RWPE2 (cell line): Measurements from ENCODE around the gene PITX3.

ENCODE experiments used
- ATAC-seq: fragments of 200-7000 bp; cut with Tn5 transposase; 3 replicates; pipeline ENCODE4 v1.9.1; 2021; ENCODE audit warnings: low read depth
- DNase-seq: peaks from one replicate; pipeline ENCODE4 v3.0.0-alpha.2; 2020; ENCODE audit warnings: low spot score
- H3K27ac ChIP-seq: fragments of 450-650 bp; 2 replicates; pipeline ENCODE4 v1.5.1; 2017; ENCODE audit warnings: mild to moderate bottlenecking; ENCODE audit not compliant: poor library complexity, severe bottlenecking
- H3K27me3 ChIP-seq: fragments of 250-450 bp; sonication (Bioruptor Pico); 2 replicates; pipeline ENCODE4 v1.5.1; 2021; ENCODE audit warnings: mild to moderate bottlenecking, moderate library complexity; ENCODE audit not compliant: insufficient read depth, poor library complexity, severe bottlenecking
- H3K36me3 ChIP-seq: fragments of 250-450 bp; sonication (Bioruptor Pico); 2 replicates; pipeline ENCODE4 v1.5.1; 2020; ENCODE audit warnings: low read depth, mild to moderate bottlenecking, moderate library complexity
- H3K4me1 ChIP-seq: fragments of 250-450 bp; sonication (Bioruptor Pico); 2 replicates; pipeline ENCODE4 v1.5.1; 2021; ENCODE audit warnings: mild to moderate bottlenecking, moderate library complexity; ENCODE audit not compliant: insufficient read depth, poor library complexity, severe bottlenecking
- H3K4me3 ChIP-seq: fragments of 250-450 bp; sonication (Bioruptor Pico); 2 replicates; pipeline ENCODE4 v1.5.1; 2021; ENCODE audit warnings: mild to moderate bottlenecking, moderate library complexity; ENCODE audit not compliant: severe bottlenecking
- H3K9me3 ChIP-seq: fragments of 250-450 bp; sonication (Bioruptor Pico); 2 replicates; pipeline ENCODE4 v1.5.1; 2021; ENCODE audit warnings: mild to moderate bottlenecking, moderate library complexity; ENCODE audit not compliant: severe bottlenecking
- CTCF ChIP-seq: fragments of 450-650 bp; IDR thresholded peaks from one replicate; pipeline ENCODE4 v1.5.1; 2017; ENCODE audit warnings: mild to moderate bottlenecking, moderate library complexity; ENCODE audit not compliant: poor library complexity, severe bottlenecking

PITX3 gene

DNA sequence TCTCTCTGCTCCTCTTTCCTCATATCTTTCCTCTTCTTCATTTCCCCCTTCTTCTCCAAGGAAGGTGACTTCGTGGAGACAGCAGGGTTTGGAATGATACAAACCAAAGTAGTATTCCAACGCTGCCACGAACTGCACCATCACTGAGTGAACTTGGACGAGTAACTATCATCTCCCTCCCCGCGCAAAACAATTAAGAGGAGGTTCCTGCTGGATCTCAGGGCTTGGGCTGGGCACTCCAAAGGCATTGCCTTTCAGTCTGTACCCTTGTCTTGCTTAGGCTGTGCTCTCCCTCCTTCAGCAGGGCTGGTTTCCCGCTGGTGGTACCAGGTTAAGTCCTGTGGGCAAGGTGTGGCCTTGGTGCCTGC lies 790 bp upstream of the PITX3 start:
- DNase-seq: no peak
- Histone ChIP-seq H3K9me3 (no peaks in the 10 kb centered on the region), H3K36me3 (peaks cover 1% of the 10 kb centered on the region), H3K4me3 (peak overlapping the region; percentile 35), H3K27ac (no peak overlapping the region), H3K27me3 (peaks cover 8% of the 10 kb centered on the region), H3K4me1 (peaks cover 16% of the 10 kb centered on the region)
- no peak for TF ChIP-seq CTCF
- no peak for ATAC-seq

DNA sequence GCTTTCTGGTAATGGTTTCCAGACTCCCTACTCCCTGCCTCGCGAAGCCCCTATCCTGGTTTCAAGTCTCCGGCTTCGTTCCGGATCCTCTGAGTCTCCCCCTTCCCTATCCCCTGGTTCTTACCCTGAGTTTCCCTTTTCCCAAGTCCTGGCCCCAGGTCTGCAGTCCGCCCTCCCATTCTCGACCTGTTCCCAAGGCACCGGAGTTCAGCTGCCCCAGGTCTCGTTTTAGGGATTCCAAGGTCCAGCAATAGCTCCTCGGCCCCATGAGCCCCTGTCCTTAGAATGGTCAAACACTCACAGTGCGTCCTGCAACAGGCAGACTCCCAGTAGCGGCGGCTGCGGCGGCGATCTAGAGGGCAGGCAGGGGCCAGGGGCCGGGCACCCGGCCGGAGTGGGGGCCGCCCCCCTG lies 274 bp downstream of the PITX3 start:
- Histone ChIP-seq H3K4me3 (peak overlapping the region; percentile 35), H3K36me3 (no peaks in the 10 kb centered on the region), H3K9me3 (no peaks in the 10 kb centered on the region), H3K27me3 (peaks cover 8% of the 10 kb centered on the region), H3K4me1 (peaks cover 9% of the 10 kb centered on the region), H3K27ac (no peak overlapping the region)
- no peak for DNase-seq
- TF ChIP-seq CTCF: no peak
- no peak for ATAC-seq

DNA sequence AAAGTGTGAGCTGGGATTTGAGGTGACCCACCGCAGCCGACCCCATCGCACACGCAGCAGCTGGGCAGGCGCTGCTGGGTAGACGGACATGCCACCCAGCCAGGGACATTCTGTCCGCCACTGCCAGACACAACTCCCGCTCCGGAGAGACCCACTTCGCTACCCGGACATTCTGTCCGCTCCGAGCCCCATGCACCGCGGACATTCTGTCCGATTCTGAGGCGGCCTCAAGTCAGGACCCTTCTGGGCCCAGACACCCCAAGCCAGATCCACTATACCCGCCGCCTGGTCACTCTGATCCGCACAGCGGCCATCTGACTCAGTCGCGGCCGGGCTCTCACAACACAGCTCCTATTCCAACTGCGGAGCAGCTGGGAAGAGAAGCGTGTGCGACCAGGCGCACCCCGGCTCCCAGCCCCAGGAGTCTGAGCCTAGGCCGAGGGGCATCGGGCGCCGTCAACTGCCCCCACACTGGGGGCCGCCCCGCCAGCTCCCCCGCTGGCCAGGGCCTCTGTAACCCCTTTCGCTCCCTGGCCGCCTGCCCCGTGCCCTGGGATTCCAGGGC lies 763 bp downstream of the PITX3 start:
- no peak for ATAC-seq
- Histone ChIP-seq H3K4me1 (peaks cover 11% of the 10 kb centered on the region), H3K36me3 (no peaks in the 10 kb centered on the region), H3K27me3 (peaks cover 8% of the 10 kb centered on the region), H3K27ac (no peak overlapping the region), H3K4me3 (no peak overlapping the region), H3K9me3 (no peaks in the 10 kb centered on the region)
- no peak for TF ChIP-seq CTCF
- DNase-seq: no peak

DNA sequence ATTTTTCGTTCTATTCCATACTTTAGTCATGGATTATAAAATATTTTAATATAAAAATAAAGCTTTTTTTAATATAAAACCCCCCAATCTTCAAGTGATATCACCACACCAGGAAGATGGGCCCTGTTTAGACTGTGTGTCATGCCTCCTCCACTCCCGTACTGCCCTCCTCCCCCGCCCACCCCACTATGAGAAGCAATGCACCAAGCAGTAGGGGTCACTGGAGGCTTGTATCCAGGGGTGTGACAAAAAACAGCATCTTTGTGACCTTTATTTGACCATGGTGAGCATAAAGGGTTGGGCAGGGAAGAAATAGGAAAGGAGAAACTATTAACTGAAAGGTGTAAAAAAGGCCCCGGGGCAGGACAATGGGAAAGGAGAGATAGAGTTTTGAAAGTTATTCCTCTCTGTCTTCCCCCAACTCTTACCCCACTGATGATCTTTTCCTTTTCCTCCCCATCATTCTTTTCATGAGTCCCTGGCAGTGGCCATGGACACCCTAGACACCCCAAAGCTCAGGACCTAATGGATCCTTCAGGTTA lies 3.5 kb downstream of the PITX3 start:
- Histone ChIP-seq H3K27me3 (peaks cover 8% of the 10 kb centered on the region), H3K4me3 (no peak overlapping the region), H3K27ac (no peak overlapping the region), H3K36me3 (no peaks in the 10 kb centered on the region), H3K9me3 (no peaks in the 10 kb centered on the region), H3K4me1 (peaks cover 7% of the 10 kb centered on the region)
- no peak for TF ChIP-seq CTCF
- DNase-seq (no peak), ATAC-seq (no peak)

DNA sequence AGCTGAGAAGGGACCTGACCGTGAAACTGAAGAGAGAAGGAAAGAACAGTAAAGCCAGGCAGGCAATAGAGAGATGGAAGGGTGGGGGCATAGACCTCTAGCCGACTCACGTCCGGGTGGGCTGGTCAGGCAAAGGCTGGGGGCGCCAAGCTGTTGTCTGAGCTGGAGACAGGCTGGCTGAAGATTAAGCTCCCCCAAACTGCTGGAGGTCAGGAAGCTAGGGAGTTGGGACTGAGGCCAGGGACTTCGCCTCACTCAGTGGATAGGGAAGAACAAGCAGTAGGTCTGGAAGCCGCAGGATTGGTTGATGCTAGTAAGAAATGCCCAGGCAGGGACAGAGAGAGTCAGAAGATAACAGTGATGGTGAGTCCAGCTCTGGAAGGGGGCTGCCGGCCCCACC lies 5.3 kb downstream of the PITX3 start:
- no peak for ATAC-seq
- Histone ChIP-seq H3K9me3 (no peaks in the 10 kb centered on the region), H3K36me3 (no peaks in the 10 kb centered on the region), H3K27ac (no peak overlapping the region), H3K4me1 (peaks cover 5% of the 10 kb centered on the region), H3K27me3 (peaks cover 15% of the 10 kb centered on the region), H3K4me3 (no peak overlapping the region)
- no peak for TF ChIP-seq CTCF
- no peak for DNase-seq
